KMS-11 (cell line): Measurements from ENCODE around the gene KMT2E.
"Not testable (repeated sequence)": the region's sequence is repeated elsewhere in the genome, so short reads cannot be mapped to it uniquely, and the experiment has no call there.

ENCODE experiments used
- H2AFZ ChIP-seq: fragments of 200-600 bp; sonication (generic); 2 replicates; pipeline ENCODE4 v1.6.1; 2016; ENCODE audit warnings: antibody characterized with exemption, mixed run types, low read depth
- H3K27ac ChIP-seq: fragments of 200-600 bp; sonication (generic); 2 replicates; pipeline ENCODE4 v1.6.1; 2016; ENCODE audit warnings: mild to moderate bottlenecking, mixed run types
- H3K27me3 ChIP-seq: fragments of 200-600 bp; sonication (generic); 2 replicates; pipeline ENCODE4 v1.6.1; 2017; ENCODE audit warnings: mild to moderate bottlenecking, low read depth, mixed run types, moderate library complexity; ENCODE audit not compliant: insufficient read depth
- H3K36me3 ChIP-seq: fragments of 200-600 bp; sonication (generic); 2 replicates; pipeline ENCODE4 v1.6.1; 2017; ENCODE audit warnings: mild to moderate bottlenecking, mixed run types; ENCODE audit not compliant: insufficient read depth
- H3K4me1 ChIP-seq: fragments of 200-600 bp; sonication (generic); 2 replicates; pipeline ENCODE4 v1.6.1; 2016; ENCODE audit warnings: mild to moderate bottlenecking, low read depth, mixed run types; ENCODE audit not compliant: poor library complexity, severe bottlenecking
- H3K4me2 ChIP-seq: fragments of 200-600 bp; sonication (generic); 2 replicates; pipeline ENCODE4 v1.7.0; 2016; ENCODE audit warnings: mild to moderate bottlenecking, mixed run types
- H3K4me3 ChIP-seq: fragments of 200-600 bp; sonication (generic); IDR thresholded peaks from 2 replicates; pipeline ENCODE4 v1.6.1; 2017; ENCODE audit warnings: low read depth, low read length, mixed read lengths; ENCODE audit not compliant: insufficient read depth
- H3K79me2 ChIP-seq: fragments of 200-600 bp; sonication (generic); 2 replicates; pipeline ENCODE4 v1.6.1; 2016; ENCODE audit warnings: low read depth, mixed run types; ENCODE audit not compliant: insufficient read depth
- H3K9ac ChIP-seq: fragments of 200-600 bp; sonication (generic); 2 replicates; pipeline ENCODE4 v1.6.1; 2016; ENCODE audit warnings: mild to moderate bottlenecking, mixed run types
- H4K20me1 ChIP-seq: fragments of 200-600 bp; sonication (generic); 2 replicates; pipeline ENCODE4 v1.6.1; 2016; ENCODE audit warnings: mild to moderate bottlenecking, mixed run types; ENCODE audit not compliant: insufficient read depth
- CTCF ChIP-seq: fragments of 200-600 bp; sonication (generic); conservative IDR thresholded peaks from 2 replicates; pipeline ENCODE4 v1.6.1; 2017; ENCODE audit warnings: low read depth, mild to moderate bottlenecking, antibody characterized with exemption, low read length, moderate library complexity, mixed read lengths

The KMT2E gene

GRCh38 chr7:104972500-104972899 lies 41.5 kb upstream of the KMT2E start:
- no peak overlapping the region for H3K27ac ChIP-seq
- no peaks in the 10 kb centered on the region for H3K36me3 ChIP-seq
- no peak overlapping the region for H2AFZ ChIP-seq
- no peaks in the 10 kb centered on the region for H3K27me3 ChIP-seq
- no peak overlapping the region for H3K9ac ChIP-seq
- no peaks in the 10 kb centered on the region for H3K79me2 ChIP-seq
- no peak overlapping the region for H3K4me2 ChIP-seq
- peaks cover 47% of the 10 kb centered on the region for H3K4me1 ChIP-seq
- no peak overlapping the region for H3K4me3 ChIP-seq
- no peak for TF ChIP-seq CTCF
- no peaks in the 10 kb centered on the region for H4K20me1 ChIP-seq

DNA sequence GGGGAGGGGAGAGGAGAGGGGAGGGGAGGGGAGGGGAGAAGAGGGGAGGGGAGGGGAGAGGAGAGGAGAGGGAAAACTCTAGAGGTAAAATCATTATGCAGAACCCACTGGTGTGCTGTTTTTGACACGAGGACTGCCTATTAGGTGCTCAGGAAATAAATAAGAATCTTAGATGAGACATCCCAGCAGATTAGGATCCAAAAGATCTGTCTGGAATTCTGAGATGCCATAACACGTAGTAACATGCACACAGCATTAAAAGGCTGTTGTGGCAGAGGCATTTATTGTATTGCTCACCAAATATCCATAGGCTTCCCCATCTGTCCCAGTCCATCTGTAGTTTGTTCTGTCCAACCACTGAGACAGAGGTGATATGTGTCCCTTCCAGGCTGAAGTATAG lies 40.8 kb upstream of the KMT2E start:
- no peak overlapping the region for H2AFZ ChIP-seq
- no peak overlapping the region for H3K4me2 ChIP-seq
- no peaks in the 10 kb centered on the region for H3K27me3 ChIP-seq
- no peaks in the 10 kb centered on the region for H4K20me1 ChIP-seq
- H3K27ac ChIP-seq = no peak overlapping the region
- H3K9ac ChIP-seq = no peak overlapping the region
- H3K36me3 ChIP-seq = no peaks in the 10 kb centered on the region
- no peak for TF ChIP-seq CTCF
- no peak overlapping the region for H3K4me3 ChIP-seq
- H3K4me1 ChIP-seq = peaks cover 52% of the 10 kb centered on the region
- H3K79me2 ChIP-seq = no peaks in the 10 kb centered on the region

DNA sequence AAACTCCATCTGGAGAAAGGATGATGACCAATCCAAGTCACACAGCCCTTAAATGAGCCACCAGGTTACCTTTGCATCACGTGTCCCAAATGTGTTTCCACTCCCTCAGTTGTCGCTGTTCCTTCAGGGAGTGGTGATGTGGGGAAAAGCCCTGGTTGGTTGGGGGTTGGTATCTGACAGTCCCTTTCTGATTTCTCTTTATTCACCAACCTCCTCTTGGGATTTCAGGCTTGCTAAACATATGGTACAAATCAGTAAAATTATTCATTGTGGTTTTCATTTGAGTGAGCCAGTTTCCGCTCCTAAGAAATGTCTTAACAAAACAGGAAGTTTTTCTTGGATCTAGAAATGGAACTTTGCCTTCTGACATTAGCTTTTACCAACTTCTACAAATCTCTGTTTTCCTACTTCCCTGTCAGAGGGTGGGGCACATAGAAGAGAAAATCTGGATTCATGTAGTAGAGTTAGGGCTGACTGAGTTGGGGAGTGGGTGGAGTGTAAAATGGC lies 40.0 kb upstream of the KMT2E start:
- H3K27ac ChIP-seq = no peak overlapping the region
- H2AFZ ChIP-seq = no peak overlapping the region
- peaks cover 53% of the 10 kb centered on the region for H3K4me1 ChIP-seq
- no peak overlapping the region for H3K9ac ChIP-seq
- no peak overlapping the region for H3K4me2 ChIP-seq
- H3K79me2 ChIP-seq = no peaks in the 10 kb centered on the region
- H4K20me1 ChIP-seq = no peaks in the 10 kb centered on the region
- no peaks in the 10 kb centered on the region for H3K36me3 ChIP-seq
- H3K4me3 ChIP-seq = no peak overlapping the region
- no peaks in the 10 kb centered on the region for H3K27me3 ChIP-seq
- no peak for TF ChIP-seq CTCF

DNA sequence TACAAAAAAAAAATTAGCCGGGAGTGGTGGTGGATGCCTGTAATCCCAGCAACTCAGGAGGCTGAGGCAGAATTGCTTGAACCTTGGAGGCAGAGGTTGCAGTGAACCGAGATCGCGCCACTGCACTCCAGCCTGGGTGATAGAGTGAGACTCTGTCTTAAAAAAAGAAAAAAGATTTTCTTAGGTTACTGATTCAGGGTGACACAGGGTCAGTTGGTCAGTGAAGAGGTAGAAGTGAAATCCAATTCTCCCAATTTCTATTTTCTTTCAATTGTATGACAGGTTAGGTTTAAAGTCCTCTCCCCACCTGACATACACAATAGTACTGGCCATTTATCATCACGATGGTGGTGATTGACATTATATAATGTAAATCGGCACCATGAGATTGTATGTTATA lies 38.5 kb upstream of the KMT2E start:
- H2AFZ ChIP-seq, H3K4me3 ChIP-seq, H3K27me3 ChIP-seq, H3K27ac ChIP-seq, H3K4me2 ChIP-seq, H3K79me2 ChIP-seq, H3K9ac ChIP-seq, H3K36me3 ChIP-seq, H4K20me1 ChIP-seq: not testable (repeated sequence)
- peaks cover 62% of the 10 kb centered on the region for H3K4me1 ChIP-seq

GRCh38 chr7:104976966-104977636 lies 36.9 kb upstream of the KMT2E start:
- Histone ChIP-seq H3K4me2 (no peak overlapping the region), H3K4me1 (peaks cover 67% of the 10 kb centered on the region), H3K27ac (no peak overlapping the region), H3K4me3 (no peak overlapping the region), H3K9ac (no peak overlapping the region), H4K20me1 (no peaks in the 10 kb centered on the region), H3K36me3 (no peaks in the 10 kb centered on the region), H2AFZ (no peak overlapping the region), H3K79me2 (peaks cover 15% of the 10 kb centered on the region; the same call in 1 of the 2 replicates), H3K27me3 (no peaks in the 10 kb centered on the region)
- no peak for TF ChIP-seq CTCF
